CD8-positive, alpha-beta memory T cell (primary cell): ENCODE measurements around the gene PPIL3. TPM values are rescaled to one million over a fixed set of nuclear protein-coding genes. Genes with fewer than 3 reads are reported as not detected.

Experiments
- CTCF ChIA-PET: fragments of 350-600 bp; sonication (Branson Sonifier 250); formaldehyde crosslinking; loops from one replicate; lab custom pipeline; 2021; ENCODE audit warnings: antibody characterized with exemption; lab: Charles Lee
- POLR2A ChIA-PET: fragments of 350-600 bp; sonication (Branson Sonifier 250); formaldehyde crosslinking; loops from one replicate; lab custom pipeline; 2021; ENCODE audit warnings: antibody characterized with exemption; lab: Charles Lee
- DNase-seq, 5 donors: peaks; one replicate each; pipeline versions ENCODE4 v3.0.0 to v3.0.0-alpha.2; 2020 to 2022; ENCODE audit warnings: mixed read lengths in 1 of 5
- H3K27ac ChIP-seq: one replicate; pipeline ENCODE4 v1.7.0; 2013; ENCODE audit warnings: low read depth, mild to moderate bottlenecking, low read length, moderate library complexity
- H3K27me3 ChIP-seq: 2 replicates; pipeline ENCODE4 v1.7.0; 2013; ENCODE audit warnings: low read length, mild to moderate bottlenecking; ENCODE audit not compliant: insufficient read depth, poor library complexity, severe bottlenecking
- H3K36me3 ChIP-seq: 2 replicates; pipeline ENCODE4 v1.7.0; 2013; ENCODE audit warnings: mild to moderate bottlenecking, low read length, moderate library complexity; ENCODE audit not compliant: insufficient read depth
- H3K4me1 ChIP-seq: 2 replicates; pipeline ENCODE4 v1.7.0; 2013; ENCODE audit warnings: mild to moderate bottlenecking, low read length, moderate library complexity; ENCODE audit not compliant: insufficient read depth
- H3K4me3 ChIP-seq: 2 replicates; pipeline ENCODE4 v1.7.0; 2013; ENCODE audit warnings: mild to moderate bottlenecking, low read length
- H3K9me3 ChIP-seq: 2 replicates; pipeline ENCODE4 v1.7.0; 2013; ENCODE audit warnings: mild to moderate bottlenecking, low read length
- H3K27ac Mint-ChIP-seq, 8 donors: one replicate each; pipeline ENCODE4 v1.8.0; 2020 to 2021; ENCODE audit warnings: mixed read lengths in 8 of 8, mild to moderate bottlenecking in 6 of 8, inconsistent platforms in 3 of 8, moderate library complexity in 3 of 8
- H3K27me3 Mint-ChIP-seq, 2 donors: one replicate each; pipeline ENCODE4 v1.8.0; 2020 to 2021; ENCODE audit warnings: mixed read lengths in 2 of 2, mild to moderate bottlenecking in 1 of 2, moderate library complexity in 1 of 2
- H3K36me3 Mint-ChIP-seq, 3 donors: one replicate each; pipeline ENCODE4 v1.8.0; 2020 to 2021; ENCODE audit warnings: mixed read lengths in 3 of 3, inconsistent platforms in 1 of 3, mild to moderate bottlenecking in 1 of 3
- H3K4me1 Mint-ChIP-seq, 3 donors: one replicate each; pipeline ENCODE4 v1.8.0; 2020 to 2021; ENCODE audit warnings: mixed read lengths in 3 of 3, inconsistent platforms in 1 of 3, mild to moderate bottlenecking in 1 of 3
- H3K4me3 Mint-ChIP-seq, 7 donors: one replicate each; pipeline ENCODE4 v1.8.0; 2020 to 2021; ENCODE audit warnings: mixed read lengths in 7 of 7, mild to moderate bottlenecking in 6 of 7, moderate library complexity in 4 of 7, inconsistent platforms in 2 of 7
- H3K9me3 Mint-ChIP-seq, 5 donors: one replicate each; pipeline ENCODE4 v1.8.0; 2020 to 2022; ENCODE audit warnings: mixed read lengths in 5 of 5, mild to moderate bottlenecking in 3 of 5, moderate library complexity in 2 of 5, inconsistent platforms in 1 of 5
- polyA plus RNA-seq: library from polyadenylated mRNA; unstranded; fragments of 300-500 nt; fragmentation: Illumina TruSeq; gene quantifications from one replicate; pipeline ENCODE4 v1.2.3, GENCODE V29; 2021
- total RNA-seq, 2 experiments: library from RNA; stranded (reverse); gene quantifications; one replicate each; pipeline ENCODE4 v1.2.3, GENCODE V29; 2021

Gene PPIL3
- total and polyA plus RNA-seq, 3 experiments from 2014 or later = 24.9 to 31.0 (median 25.2) TPM

- H3K36me3 ChIP-seq = no peaks in the 10 kb centered on the region
- no peak overlapping the region for H3K4me3 ChIP-seq
- Mint-ChIP-seq H3K36me3 (peaks cover 0 to 6% (median 4%) of the 10 kb centered on the region in 3 donors), H3K27me3 (peaks cover 0 to 2% of the 10 kb centered on the region in 2 donors), H3K27ac (peak overlapping the region in 1 of 8 donors; percentile 82), H3K4me1 (peaks cover 0 to 1% (median 0%) of the 10 kb centered on the region in 3 donors), H3K9me3 (no peaks in the 10 kb centered on the region), H3K4me3 (no peak overlapping the region)
- ChIA-PET POLR2A (interaction anchor here (0.7 kb wide), 1 partner anchor 42 kb away, joined by 6 read pairs; no protein-coding TSS in a partner anchor), CTCF (interaction anchor here (1.8 kb wide), 1 partner anchor 18 kb away, joined by 5 read pairs; the partner anchor contains the start of gene CLK1)
- no peaks in the 10 kb centered on the region for H3K27me3 ChIP-seq
- no peak for DNase-seq
- no peak overlapping the region for H3K27ac ChIP-seq
- no peaks in the 10 kb centered on the region for H3K4me1 ChIP-seq
- no peaks in the 10 kb centered on the region for H3K9me3 ChIP-seq
Observed at GRCh38 chr2:200845669-200846325, 43.1 kb downstream of the PPIL3 start.

GRCh38 chr2:200845194-200845593 is 43.7 kb downstream of the PPIL3 start:
- ChIA-PET CTCF (interaction anchor here (1.2 kb wide), 1 partner anchor 28 kb away, joined by 3 read pairs; no protein-coding TSS in a partner anchor), POLR2A (interaction anchor here (0.5 kb wide), 1 partner anchor 119 kb away, joined by 9 read pairs; no protein-coding TSS in a partner anchor)
- Mint-ChIP-seq H3K36me3 (peaks cover 0 to under 1% (median 0%) of the 10 kb centered on the region in 3 donors), H3K27me3 (no peaks in the 10 kb centered on the region), H3K4me1 (peaks cover 0 to 1% (median 0%) of the 10 kb centered on the region in 3 donors), H3K27ac (no peak overlapping the region), H3K9me3 (no peaks in the 10 kb centered on the region), H3K4me3 (no peak overlapping the region)
- Histone ChIP-seq H3K9me3 (no peaks in the 10 kb centered on the region), H3K27ac (no peak overlapping the region), H3K4me1 (no peaks in the 10 kb centered on the region), H3K36me3 (no peaks in the 10 kb centered on the region), H3K4me3 (no peak overlapping the region), H3K27me3 (no peaks in the 10 kb centered on the region)
- DNase-seq = no peak

- POLR2A ChIA-PET = no interaction called here
- CTCF ChIA-PET = interaction anchor here (1.2 kb wide), 1 partner anchor 27 kb away, joined by 3 read pairs; no protein-coding TSS in a partner anchor
Observed at GRCh38 chr2:200843993-200844948, 44.6 kb downstream of the PPIL3 start.

GRCh38 chr2:200839513-200839912 is 49.4 kb downstream of the PPIL3 start:
- peaks cover 4% of the 10 kb centered on the region for H3K9me3 ChIP-seq
- H3K36me3 ChIP-seq = no peaks in the 10 kb centered on the region
- no peaks in the 10 kb centered on the region for H3K4me1 Mint-ChIP-seq
- H3K27me3 ChIP-seq = no peaks in the 10 kb centered on the region
- no peaks in the 10 kb centered on the region for H3K4me1 ChIP-seq
- ChIA-PET CTCF (interaction anchor here (0.8 kb wide), 1 partner anchor 9 kb away, joined by 3 read pairs; no protein-coding TSS in a partner anchor), POLR2A (no interaction called here)
- no peak for DNase-seq
- no peak overlapping the region for H3K4me3 Mint-ChIP-seq
- H3K27me3 Mint-ChIP-seq = peaks cover 0 to 4% of the 10 kb centered on the region in 2 donors
- H3K27ac ChIP-seq = no peak overlapping the region
- peaks cover 0 to 14% (median 12%) of the 10 kb centered on the region in 5 donors for H3K9me3 Mint-ChIP-seq
- no peak overlapping the region for H3K4me3 ChIP-seq
- no peak overlapping the region for H3K27ac Mint-ChIP-seq
- peaks cover 0 to 20% (median 1%) of the 10 kb centered on the region in 3 donors for H3K36me3 Mint-ChIP-seq

More at GRCh38 chr2:200843993-200844948, 44.6 kb downstream of the PPIL3 start:
- H3K4me3 Mint-ChIP-seq = no peak overlapping the region
- Histone ChIP-seq H3K27ac (no peak overlapping the region), H3K9me3 (no peaks in the 10 kb centered on the region), H3K36me3 (no peaks in the 10 kb centered on the region), H3K4me3 (no peak overlapping the region), H3K27me3 (no peaks in the 10 kb centered on the region), H3K4me1 (no peaks in the 10 kb centered on the region)
- no peak for DNase-seq
- no peaks in the 10 kb centered on the region for H3K27me3 Mint-ChIP-seq
- H3K4me1 Mint-ChIP-seq = peaks cover 0 to 1% (median 0%) of the 10 kb centered on the region in 3 donors
- no peaks in the 10 kb centered on the region for H3K9me3 Mint-ChIP-seq
- no peaks in the 10 kb centered on the region for H3K36me3 Mint-ChIP-seq
- H3K27ac Mint-ChIP-seq = no peak overlapping the region

- Histone ChIP-seq H3K27ac (no peak overlapping the region), H3K4me1 (no peaks in the 10 kb centered on the region), H3K27me3 (no peaks in the 10 kb centered on the region), H3K4me3 (no peak overlapping the region), H3K36me3 (no peaks in the 10 kb centered on the region), H3K9me3 (peaks cover 4% of the 10 kb centered on the region)
- no peak overlapping the region for H3K4me3 Mint-ChIP-seq
- peaks cover 0 to 14% (median 12%) of the 10 kb centered on the region in 5 donors for H3K9me3 Mint-ChIP-seq
- peak overlapping the region in 1 of 8 donors; percentile 44 for H3K27ac Mint-ChIP-seq
- peaks cover 0 to 20% (median 1%) of the 10 kb centered on the region in 3 donors for H3K36me3 Mint-ChIP-seq
- no peak for DNase-seq
- CTCF ChIA-PET = no interaction called here
- H3K4me1 Mint-ChIP-seq = no peaks in the 10 kb centered on the region
- POLR2A ChIA-PET = no interaction called here
- peaks cover 0 to 4% of the 10 kb centered on the region in 2 donors for H3K27me3 Mint-ChIP-seq
Observed at GRCh38 chr2:200834701-200835100, 54.2 kb downstream of the PPIL3 start.

GRCh38 chr2:200829258-200829655 is 59.6 kb downstream of the PPIL3 start:
- CTCF ChIA-PET = no interaction called here
- H3K36me3 Mint-ChIP-seq = peaks cover 0 to 15% (median 1%) of the 10 kb centered on the region in 3 donors
- POLR2A ChIA-PET = no interaction called here

GRCh38 chr2:200828572-200829257 is 60.2 kb downstream of the PPIL3 start:
- Histone ChIP-seq H3K4me3 (no peak overlapping the region), H3K4me1 (no peaks in the 10 kb centered on the region), H3K36me3 (no peaks in the 10 kb centered on the region), H3K27ac (no peak overlapping the region), H3K9me3 (no peaks in the 10 kb centered on the region), H3K27me3 (no peaks in the 10 kb centered on the region)
- no peaks in the 10 kb centered on the region for H3K9me3 Mint-ChIP-seq
- no peak overlapping the region for H3K4me3 Mint-ChIP-seq
- CTCF ChIA-PET = no interaction called here
- H3K27me3 Mint-ChIP-seq = no peaks in the 10 kb centered on the region
- POLR2A ChIA-PET = no interaction called here
- H3K36me3 Mint-ChIP-seq = peaks cover 0 to 18% (median 1%) of the 10 kb centered on the region in 3 donors
- H3K27ac Mint-ChIP-seq = no peak overlapping the region
- H3K4me1 Mint-ChIP-seq = no peaks in the 10 kb centered on the region
- no peak for DNase-seq

More at GRCh38 chr2:200829258-200829655, 59.6 kb downstream of the PPIL3 start:
- no peaks in the 10 kb centered on the region for H3K27me3 ChIP-seq
- Mint-ChIP-seq H3K4me3 (no peak overlapping the region), H3K9me3 (no peaks in the 10 kb centered on the region), H3K4me1 (no peaks in the 10 kb centered on the region), H3K27me3 (no peaks in the 10 kb centered on the region), H3K27ac (no peak overlapping the region)
- H3K27ac ChIP-seq = no peak overlapping the region
- H3K9me3 ChIP-seq = no peaks in the 10 kb centered on the region
- no peaks in the 10 kb centered on the region for H3K4me1 ChIP-seq
- H3K36me3 ChIP-seq = no peaks in the 10 kb centered on the region
- DNase-seq = no peak
- H3K4me3 ChIP-seq = no peak overlapping the region
